HG02852 (cell line): ENCODE results near the gene SORL1.

ENCODE experiments used
- ATAC-seq: cut with Tn5 transposase; IDR thresholded peaks from one replicate; pipeline ENCODE4 v1.9.1; 2021; ENCODE audit warnings: mild to moderate bottlenecking, moderate library complexity; ENCODE audit not compliant: unreplicated experiment

Gene SORL1

DNA sequence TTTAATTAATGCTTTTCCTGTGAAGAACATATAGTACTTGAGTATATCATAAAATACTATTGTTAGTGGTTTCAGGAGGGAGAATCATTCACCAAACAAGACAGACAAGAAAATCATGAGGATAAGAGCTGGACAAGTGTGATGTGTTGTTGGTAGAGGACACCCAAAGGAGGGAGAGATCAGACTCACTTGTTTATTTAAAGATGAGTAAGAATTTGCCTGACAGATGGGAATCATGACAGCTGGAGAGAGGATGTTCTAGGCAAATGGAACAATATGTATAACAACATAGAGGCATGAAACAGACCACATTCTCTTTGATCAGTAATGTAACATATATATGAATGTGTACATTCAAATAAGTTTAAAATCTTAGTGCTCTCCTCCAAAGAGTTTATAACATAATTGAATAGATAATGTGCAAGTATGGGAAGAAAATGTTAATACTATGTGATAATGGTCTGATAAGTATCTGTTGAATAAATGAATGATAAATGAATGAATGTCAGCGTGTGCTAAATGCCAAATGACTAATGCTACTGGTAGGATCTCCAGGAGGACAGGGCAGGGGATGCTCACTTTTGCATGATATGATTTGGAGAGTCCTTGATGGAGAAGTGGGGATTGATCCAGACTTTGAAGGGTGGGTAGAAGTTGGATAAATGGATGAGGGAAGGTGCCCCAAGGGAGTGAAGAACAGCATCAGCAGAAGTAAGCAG, 229.6 kb downstream of the SORL1 start:
- ATAC-seq: no peak
